GDM1 (cell line): ENCODE data around the gene CNTN2.

ENCODE experiments used
- DNase-seq: peaks from one replicate; lab custom pipeline; 2025; lab: John Stamatoyannopoulos, UW

CNTN2 gene

GRCh38 chr1:205042911-205043806, at the start of gene CNTN2:
TSS of gene CNTN2 (plus strand) at chr1:205043212. CDS start at chr1:205053186, 9,974 bp downstream.
- no peak for DNase-seq

- no peak for DNase-seq
Measured at GRCh38 chr1:204994086-204994862, 48.7 kb upstream of the CNTN2 start.

GRCh38 chr1:204996981-204997380, 46.0 kb upstream of the CNTN2 start:
- no peak for DNase-seq

- DNase-seq: no peak
Measured at GRCh38 chr1:204997591-204998355, 45.2 kb upstream of the CNTN2 start.

GRCh38 chr1:205001162-205001561, 41.9 kb upstream of the CNTN2 start:
- DNase-seq: no peak

GRCh38 chr1:205002705-205003104, 40.3 kb upstream of the CNTN2 start:
- no peak for DNase-seq

- DNase-seq: no peak
Measured at GRCh38 chr1:205003358-205004131, 39.5 kb upstream of the CNTN2 start.

GRCh38 chr1:205004351-205004750, 38.7 kb upstream of the CNTN2 start:
- no peak for DNase-seq

- no peak for DNase-seq
Measured at GRCh38 chr1:205008896-205009295, 34.1 kb upstream of the CNTN2 start.

GRCh38 chr1:205009670-205010069, 33.3 kb upstream of the CNTN2 start:
- DNase-seq: no peak

GRCh38 chr1:205012391-205013140, 30.4 kb upstream of the CNTN2 start:
- no peak for DNase-seq

GRCh38 chr1:205013683-205014367, 29.2 kb upstream of the CNTN2 start:
- peak; percentile 46 for DNase-seq

- DNase-seq: no peak
Measured at GRCh38 chr1:205014783-205015182, 28.2 kb upstream of the CNTN2 start.

GRCh38 chr1:205015241-205015640, 27.8 kb upstream of the CNTN2 start:
- DNase-seq: no peak

GRCh38 chr1:205016075-205016474, 26.9 kb upstream of the CNTN2 start:
- DNase-seq: no peak

GRCh38 chr1:205016584-205016983, 26.4 kb upstream of the CNTN2 start:
- no peak for DNase-seq

GRCh38 chr1:205017001-205017400, 26.0 kb upstream of the CNTN2 start:
- DNase-seq: no peak

- DNase-seq: no peak
Measured at GRCh38 chr1:205017766-205018165, 25.2 kb upstream of the CNTN2 start.

GRCh38 chr1:205018381-205018780, 24.6 kb upstream of the CNTN2 start:
- DNase-seq: no peak

- no peak for DNase-seq
Measured at GRCh38 chr1:205020466-205020865, 22.5 kb upstream of the CNTN2 start.
